ENCODE results near the gene PODXL.
A peak's percentile ranks its signal among the peaks of the same experiment; 100 is the strongest.
"Not testable (repeated sequence)": the region's sequence is repeated elsewhere in the genome, so short reads cannot be mapped to it uniquely, and the experiment has no call there.

PODXL gene

DNA sequence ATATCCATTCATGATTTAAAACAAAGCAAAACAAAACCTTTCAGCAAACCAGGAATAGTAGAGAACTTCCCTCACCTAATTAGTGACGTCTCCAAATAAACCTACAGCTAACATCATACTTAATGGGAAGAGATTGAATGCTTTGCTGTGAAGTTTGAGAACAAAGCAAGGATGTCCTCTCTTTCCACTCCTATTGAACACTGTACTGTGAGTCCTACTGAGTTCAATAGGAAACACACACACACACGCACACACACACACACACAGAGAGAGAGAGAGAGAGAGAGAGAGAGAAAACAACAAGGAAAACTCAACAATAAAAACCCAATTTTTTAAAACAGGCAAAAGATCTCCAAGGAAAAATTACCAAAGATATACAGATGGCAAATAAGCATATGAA, 32.3 kb downstream of the PODXL start:
- Histone ChIP-seq H3K27ac (no peak overlapping the region), H3K4me3 (no peak overlapping the region)
- TF ChIP-seq, protein P1, sequence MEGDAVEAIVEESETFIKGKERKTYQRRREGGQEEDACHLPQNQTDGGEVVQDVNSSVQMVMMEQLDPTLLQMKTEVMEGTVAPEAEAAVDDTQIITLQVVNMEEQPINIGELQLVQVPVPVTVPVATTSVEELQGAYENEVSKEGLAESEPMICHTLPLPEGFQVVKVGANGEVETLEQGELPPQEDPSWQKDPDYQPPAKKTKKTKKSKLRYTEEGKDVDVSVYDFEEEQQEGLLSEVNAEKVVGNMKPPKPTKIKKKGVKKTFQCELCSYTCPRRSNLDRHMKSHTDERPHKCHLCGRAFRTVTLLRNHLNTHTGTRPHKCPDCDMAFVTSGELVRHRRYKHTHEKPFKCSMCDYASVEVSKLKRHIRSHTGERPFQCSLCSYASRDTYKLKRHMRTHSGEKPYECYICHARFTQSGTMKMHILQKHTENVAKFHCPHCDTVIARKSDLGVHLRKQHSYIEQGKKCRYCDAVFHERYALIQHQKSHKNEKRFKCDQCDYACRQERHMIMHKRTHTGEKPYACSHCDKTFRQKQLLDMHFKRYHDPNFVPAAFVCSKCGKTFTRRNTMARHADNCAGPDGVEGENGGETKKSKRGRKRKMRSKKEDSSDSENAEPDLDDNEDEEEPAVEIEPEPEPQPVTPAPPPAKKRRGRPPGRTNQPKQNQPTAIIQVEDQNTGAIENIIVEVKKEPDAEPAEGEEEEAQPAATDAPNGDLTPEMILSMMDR (IDR thresholded peaks at IDR 0.05): no peak
- DNase-seq (ENCODE audit: low spot score): no peak

- Histone ChIP-seq H3K27ac (peak overlapping the region in 1 of 2 donors; percentile 38), H3K4me3 (no peak overlapping the region)
- no peak for DNase-seq (ENCODE audit: low spot score)
- TF ChIP-seq, protein P1 (IDR thresholded peaks at IDR 0.05): no peak
Measured at GRCh38 chr7:131522325-131522930, 34.0 kb downstream of the PODXL start.

DNA sequence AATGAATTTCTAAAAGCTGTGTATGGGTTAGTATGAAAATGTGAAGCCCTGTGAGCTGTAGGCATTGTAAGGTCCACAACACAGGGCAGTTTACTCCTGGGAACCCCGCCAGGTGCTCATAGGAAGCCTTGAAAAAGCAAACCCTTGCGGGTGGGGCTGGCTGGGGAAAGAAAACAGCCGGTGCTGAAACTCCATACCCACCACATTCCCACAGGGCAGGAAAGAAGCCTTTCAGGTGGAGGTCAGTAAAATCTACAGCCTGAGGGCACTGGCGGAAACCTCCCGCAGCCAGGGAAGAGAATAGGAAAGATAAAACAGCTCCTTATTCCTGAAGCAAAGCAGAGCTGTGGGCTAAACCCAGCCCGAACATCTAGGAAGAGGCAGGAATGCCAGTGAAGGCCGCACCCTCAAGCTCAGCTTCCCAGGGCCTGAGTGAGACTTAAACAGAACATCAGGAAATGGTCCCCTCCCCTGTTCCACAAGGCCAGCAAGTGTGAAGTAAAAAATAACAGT, 34.7 kb downstream of the PODXL start:
- no peak overlapping the region for H3K4me3 ChIP-seq
- TF ChIP-seq, protein P1 (IDR thresholded peaks at IDR 0.05): no peak
- DNase-seq (ENCODE audit: low spot score): no peak
- H3K27ac ChIP-seq: peak overlapping the region in 1 of 2 donors; percentile 38

- no peak overlapping the region for H3K4me3 ChIP-seq
- no peak for DNase-seq (ENCODE audit: low spot score)
- H3K27ac ChIP-seq: peak overlapping the region in 1 of 2 donors; percentile 48
- TF ChIP-seq, protein P1 (IDR thresholded peaks at IDR 0.05): no peak
Measured at GRCh38 chr7:131518626-131519025, 37.8 kb downstream of the PODXL start.

DNA sequence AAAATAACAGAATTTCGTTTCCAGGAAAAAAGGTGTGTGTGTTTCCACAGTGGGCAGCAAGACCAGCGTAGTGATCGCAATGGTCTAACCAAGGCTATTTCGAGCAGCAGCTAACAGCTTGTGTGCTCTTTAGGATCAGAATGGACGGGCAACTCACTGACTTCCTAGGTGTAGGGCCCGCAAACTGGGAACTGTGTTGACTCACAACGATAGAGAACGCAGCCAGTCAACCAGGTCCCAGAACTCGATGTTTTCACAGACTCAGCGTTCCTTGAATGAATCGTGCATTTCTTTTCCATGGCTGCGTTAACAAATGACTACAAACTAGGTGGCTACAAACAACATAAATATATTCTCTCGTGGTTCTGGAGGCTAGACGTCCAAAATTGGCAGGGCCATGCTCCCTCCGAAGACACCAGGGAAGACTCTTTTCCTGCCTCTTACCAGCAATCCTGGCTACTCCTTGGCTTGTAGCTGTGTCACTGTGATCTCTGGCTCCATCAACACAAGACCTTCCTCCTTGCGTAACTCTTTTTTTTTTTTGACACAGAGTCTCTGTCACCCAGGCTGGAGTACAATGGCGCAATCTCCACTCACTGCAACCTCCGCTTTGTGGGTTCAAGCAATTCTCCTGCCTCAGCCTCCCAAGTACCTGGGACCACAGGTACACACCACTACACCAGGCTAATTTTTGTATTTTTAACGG, 39.1 kb downstream of the PODXL start:
- Histone ChIP-seq H3K27ac (no peak overlapping the region), H3K4me3 (no peak overlapping the region)
- TF ChIP-seq, protein P1 (IDR thresholded peaks at IDR 0.05): no peak
- DNase-seq (ENCODE audit: low spot score): no peak

GRCh38 chr7:131515471-131515870, 41.0 kb downstream of the PODXL start:
- H3K27ac ChIP-seq; H3K4me3 ChIP-seq; DNase-seq (ENCODE audit: low spot score): not testable (repeated sequence)

DNA sequence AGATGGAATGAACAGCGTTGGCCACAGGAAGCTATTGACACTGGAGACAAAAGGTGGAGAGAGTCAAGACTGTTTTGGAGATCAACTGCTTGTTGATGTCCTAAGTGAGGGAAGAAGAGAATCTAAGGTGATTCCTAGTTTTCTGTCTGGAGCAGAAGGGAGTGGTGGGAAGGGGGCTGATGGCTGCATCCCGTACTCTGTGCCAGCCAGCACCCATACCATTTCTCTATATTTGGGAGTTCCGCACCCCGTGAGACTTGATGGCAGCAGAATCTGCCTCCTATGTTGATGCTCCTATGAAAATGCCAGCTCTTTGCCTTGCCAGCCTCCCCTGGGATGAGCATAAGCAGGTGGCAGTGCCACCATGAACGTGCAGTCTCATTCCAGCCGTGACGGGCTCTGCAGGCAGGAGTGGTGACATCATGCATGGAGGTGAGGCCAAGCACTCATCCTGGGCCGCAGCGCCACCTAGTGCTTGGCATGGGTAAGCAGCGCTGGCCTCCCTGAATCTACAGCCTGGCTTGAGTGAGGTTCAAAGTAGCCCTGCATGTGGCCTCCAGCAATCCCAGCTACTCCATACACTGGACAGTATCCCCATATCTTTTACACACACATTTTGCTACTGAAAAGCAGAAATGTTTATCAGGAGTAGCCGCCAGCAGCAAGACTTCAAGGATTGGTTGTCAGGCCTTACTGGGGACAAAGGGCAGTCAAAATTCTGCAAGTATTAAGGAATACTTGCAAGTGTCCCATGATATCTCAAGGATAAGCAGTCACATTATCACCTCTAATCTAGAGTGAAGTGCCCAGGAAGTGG, 43.0 kb downstream of the PODXL start:
- peak overlapping the region; percentile 21 for H3K4me3 ChIP-seq
- peak overlapping the region in 1 of 2 donors; percentile 1 for H3K27ac ChIP-seq
- DNase-seq (ENCODE audit: low spot score): peak; percentile 89
- TF ChIP-seq, protein P1 (IDR thresholded peaks at IDR 0.05): peak; percentile 88

Data from coronary artery (tissue), 2 donors.